Fibroblast of lung (primary cell): ENCODE measurements around the gene POR.

Experiments used
- CTCF ChIP-seq, 2 donors: IDR thresholded peaks in 1 of 2; conservative IDR thresholded peaks in 1 of 2; 1 replicate in 1 of 2; 2 replicates in 1 of 2; pipeline ENCODE4 v1.5.1; 2011 to 2012; ENCODE audit warnings: low read length in 2 of 2, control low read depth in 1 of 2, inconsistent platforms in 1 of 2, low read depth in 1 of 2, mild to moderate bottlenecking in 1 of 2
- EZH2 ChIP-seq: IDR thresholded peaks from 2 replicates; pipeline ENCODE4 v1.5.1; 2012; ENCODE audit warnings: low read length, control low read depth, mild to moderate bottlenecking; ENCODE audit errors: missing control alignments

- no peak for TF ChIP-seq CTCF (conservative IDR thresholded peaks at IDR 0.05 in 1 of 2, IDR thresholded peaks at IDR 0.05 in 1 of 2; ENCODE audit: low read depth in 1 of 2, low read length in 2 of 2)
- TF ChIP-seq EZH2, result no peak
These were observed 38.5 kb downstream of the POR start for GRCh38 chr7:75953431-75953830.
